ENCODE data around the gene SGIP1.

Gene SGIP1

DNA sequence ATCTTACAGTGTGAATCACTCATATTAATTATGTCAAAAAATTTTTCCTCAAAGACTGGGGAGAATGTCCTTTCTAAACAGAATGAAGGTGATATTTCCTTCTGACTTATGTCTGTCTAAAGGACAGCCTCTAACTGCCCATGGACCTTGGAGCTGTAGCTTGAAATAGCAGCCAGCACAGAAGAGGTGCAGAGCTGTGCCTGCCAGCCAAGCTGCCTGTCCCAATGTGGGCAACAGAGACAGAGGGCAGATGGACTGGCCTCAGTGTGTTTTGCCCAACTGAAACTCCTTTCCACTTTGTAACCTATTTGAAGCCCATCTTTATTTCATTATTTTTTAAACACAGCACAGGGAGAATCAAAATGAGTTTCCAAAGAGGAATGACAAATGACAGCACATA is 120.7 kb downstream of the SGIP1 start:
- DNase-seq (ENCODE audit: low read depth): no peak
- no peak overlapping the region for H3K4me3 ChIP-seq (ENCODE audit: low read length)
- TF ChIP-seq, protein P1, sequence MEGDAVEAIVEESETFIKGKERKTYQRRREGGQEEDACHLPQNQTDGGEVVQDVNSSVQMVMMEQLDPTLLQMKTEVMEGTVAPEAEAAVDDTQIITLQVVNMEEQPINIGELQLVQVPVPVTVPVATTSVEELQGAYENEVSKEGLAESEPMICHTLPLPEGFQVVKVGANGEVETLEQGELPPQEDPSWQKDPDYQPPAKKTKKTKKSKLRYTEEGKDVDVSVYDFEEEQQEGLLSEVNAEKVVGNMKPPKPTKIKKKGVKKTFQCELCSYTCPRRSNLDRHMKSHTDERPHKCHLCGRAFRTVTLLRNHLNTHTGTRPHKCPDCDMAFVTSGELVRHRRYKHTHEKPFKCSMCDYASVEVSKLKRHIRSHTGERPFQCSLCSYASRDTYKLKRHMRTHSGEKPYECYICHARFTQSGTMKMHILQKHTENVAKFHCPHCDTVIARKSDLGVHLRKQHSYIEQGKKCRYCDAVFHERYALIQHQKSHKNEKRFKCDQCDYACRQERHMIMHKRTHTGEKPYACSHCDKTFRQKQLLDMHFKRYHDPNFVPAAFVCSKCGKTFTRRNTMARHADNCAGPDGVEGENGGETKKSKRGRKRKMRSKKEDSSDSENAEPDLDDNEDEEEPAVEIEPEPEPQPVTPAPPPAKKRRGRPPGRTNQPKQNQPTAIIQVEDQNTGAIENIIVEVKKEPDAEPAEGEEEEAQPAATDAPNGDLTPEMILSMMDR (conservative IDR thresholded peaks at IDR 0.05; ENCODE audit: low read depth, low read length): no peak

DNA sequence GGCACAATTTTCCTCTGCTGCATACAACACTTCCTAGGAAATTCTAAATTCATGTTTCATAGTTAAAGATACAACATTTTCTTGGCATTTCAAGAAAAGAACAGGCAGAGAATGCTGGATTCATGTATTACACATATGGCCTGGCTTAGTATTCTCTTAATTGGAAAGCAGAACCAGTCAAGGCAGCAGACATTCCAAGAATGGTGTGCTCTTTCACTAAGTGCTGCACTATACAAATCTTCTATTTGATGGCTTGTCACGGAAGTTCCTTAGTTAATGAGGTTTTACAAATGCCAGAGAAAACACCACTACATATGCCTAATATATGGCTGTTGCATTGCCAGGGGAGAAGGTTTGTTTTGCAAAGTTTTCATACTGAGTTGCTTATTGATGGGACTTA is 137.5 kb downstream of the SGIP1 start:
- DNase-seq (ENCODE audit: low read depth): no peak
- TF ChIP-seq, protein P1 (conservative IDR thresholded peaks at IDR 0.05; ENCODE audit: low read depth, low read length): no peak
- no peak overlapping the region for H3K4me3 ChIP-seq (ENCODE audit: low read length)

DNA sequence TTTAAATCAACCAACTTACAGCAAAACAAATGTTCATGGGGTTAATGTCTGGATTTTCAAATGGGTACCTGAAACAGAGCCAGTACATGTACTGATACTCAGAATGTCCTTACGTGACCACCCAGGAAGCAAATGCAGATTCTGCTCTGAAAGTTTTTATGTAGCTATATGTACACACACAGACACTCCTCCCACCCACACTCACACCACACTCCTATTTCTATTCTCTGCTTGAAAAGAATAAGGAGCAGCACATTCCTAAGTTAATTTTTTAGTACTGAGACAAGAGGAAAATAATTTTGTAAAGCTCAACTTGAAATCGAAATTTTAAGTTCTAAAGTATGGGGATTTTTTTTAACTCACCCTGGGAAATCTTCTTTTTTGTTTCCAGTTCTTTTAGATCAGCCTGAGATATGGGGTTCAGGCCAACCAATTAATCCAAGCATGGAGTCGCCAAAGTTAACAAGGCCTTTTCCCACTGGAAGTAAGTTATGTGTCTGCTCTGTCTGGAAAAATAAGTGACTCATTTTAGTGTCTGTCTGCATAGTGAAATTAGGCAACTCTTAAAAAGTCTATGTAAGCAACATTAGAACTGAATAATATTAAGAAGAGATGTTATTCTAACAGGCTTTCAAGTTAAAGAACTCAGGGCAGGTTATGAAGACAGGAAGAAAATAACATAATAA is 142.8 kb downstream of the SGIP1 start:
- TF ChIP-seq, protein P1 (conservative IDR thresholded peaks at IDR 0.05; ENCODE audit: low read depth, low read length): no peak
- no peak overlapping the region for H3K4me3 ChIP-seq (ENCODE audit: low read length)
- peak; percentile 65 for DNase-seq (ENCODE audit: low read depth)

DNA sequence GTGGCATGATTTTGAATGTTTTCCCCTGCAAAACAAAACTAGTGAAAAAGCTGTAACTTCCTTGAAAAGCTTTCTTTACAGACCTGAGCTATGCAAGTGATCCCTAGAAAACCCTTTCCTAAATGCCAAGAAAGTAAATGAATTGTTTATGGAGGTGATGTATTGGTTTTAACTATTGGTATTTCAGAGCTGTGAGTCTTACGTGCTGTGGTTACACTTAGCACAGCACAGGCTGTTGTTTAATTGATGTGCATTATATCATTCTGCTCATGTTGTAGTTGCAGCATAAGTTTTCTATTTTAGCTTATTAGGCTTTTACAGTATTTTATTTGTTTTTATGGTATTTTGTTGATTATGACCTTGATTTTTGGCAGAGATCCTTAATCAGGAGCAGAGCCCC is 144.2 kb downstream of the SGIP1 start:
- TF ChIP-seq, protein P1 (conservative IDR thresholded peaks at IDR 0.05; ENCODE audit: low read depth, low read length): no peak
- H3K4me3 ChIP-seq (ENCODE audit: low read length): no peak overlapping the region
- DNase-seq (ENCODE audit: low read depth): no peak

DNA sequence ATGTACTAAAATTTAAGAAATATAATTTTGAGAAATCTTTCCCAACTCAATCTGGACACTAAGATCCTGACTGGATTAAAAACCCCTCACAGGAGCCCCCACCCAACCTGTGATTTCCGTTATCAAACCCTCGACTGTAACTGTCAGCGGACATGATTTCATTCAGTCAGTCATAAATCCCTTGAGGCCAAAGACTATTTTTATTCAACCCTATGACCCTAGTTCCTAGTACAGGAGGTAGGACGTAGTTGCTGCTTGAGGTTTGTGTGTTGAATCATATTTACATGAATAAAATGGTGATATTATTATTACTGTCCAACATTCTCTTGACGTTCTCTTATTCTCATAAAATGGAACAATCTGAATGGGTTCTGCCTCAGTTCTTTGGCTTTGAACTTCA is 145.2 kb downstream of the SGIP1 start:
- no peak for DNase-seq (ENCODE audit: low read depth)
- no peak overlapping the region for H3K4me3 ChIP-seq (ENCODE audit: low read length)
- TF ChIP-seq, protein P1 (conservative IDR thresholded peaks at IDR 0.05; ENCODE audit: low read depth, low read length): no peak

DNA sequence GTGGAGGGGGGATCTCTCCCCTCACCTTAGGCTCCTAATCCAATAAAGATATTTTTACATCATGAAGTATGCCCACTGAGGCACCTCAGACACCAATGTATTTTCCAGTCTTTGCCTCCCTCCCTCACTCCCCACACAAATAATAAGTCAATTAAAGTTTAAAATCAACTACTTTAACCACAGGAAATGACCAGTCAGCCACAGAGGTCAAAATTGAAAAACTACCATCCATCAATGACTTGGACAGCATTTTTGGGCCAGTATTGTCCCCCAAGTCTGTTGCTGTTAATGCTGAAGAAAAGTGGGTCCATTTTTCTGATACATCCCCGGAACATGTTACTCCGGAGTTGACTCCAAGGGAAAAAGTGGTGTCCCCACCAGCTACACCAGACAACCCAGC is 147.7 kb downstream of the SGIP1 start:
- TF ChIP-seq, protein P1 (conservative IDR thresholded peaks at IDR 0.05; ENCODE audit: low read depth, low read length): no peak
- no peak for DNase-seq (ENCODE audit: low read depth)
- H3K4me3 ChIP-seq (ENCODE audit: low read length): no peak overlapping the region

DNA sequence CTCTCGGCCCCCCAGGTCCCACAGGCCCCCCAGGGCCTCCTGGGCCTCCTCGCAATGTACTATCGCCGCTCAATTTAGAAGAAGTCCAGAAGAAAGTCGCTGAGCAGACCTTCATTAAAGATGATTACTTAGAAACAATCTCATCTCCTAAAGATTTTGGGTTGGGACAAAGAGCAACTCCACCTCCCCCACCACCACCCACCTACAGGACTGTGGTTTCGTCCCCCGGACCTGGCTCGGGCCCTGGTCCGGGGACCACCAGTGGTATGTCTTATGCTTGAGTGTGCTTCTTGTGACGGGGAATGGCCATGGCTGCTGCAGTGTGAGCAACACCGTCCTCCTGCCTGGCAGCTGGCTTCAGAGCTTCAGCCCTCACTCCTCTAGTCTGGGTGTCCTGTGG is 148.2 kb downstream of the SGIP1 start:
- H3K4me3 ChIP-seq (ENCODE audit: low read length): no peak overlapping the region
- TF ChIP-seq, protein P1 (conservative IDR thresholded peaks at IDR 0.05; ENCODE audit: low read depth, low read length): no peak
- no peak for DNase-seq (ENCODE audit: low read depth)

Data from retinal pigment epithelial cell (primary cell).